ENCODE data around the gene FOXS1.

The FOXS1 gene

DNA sequence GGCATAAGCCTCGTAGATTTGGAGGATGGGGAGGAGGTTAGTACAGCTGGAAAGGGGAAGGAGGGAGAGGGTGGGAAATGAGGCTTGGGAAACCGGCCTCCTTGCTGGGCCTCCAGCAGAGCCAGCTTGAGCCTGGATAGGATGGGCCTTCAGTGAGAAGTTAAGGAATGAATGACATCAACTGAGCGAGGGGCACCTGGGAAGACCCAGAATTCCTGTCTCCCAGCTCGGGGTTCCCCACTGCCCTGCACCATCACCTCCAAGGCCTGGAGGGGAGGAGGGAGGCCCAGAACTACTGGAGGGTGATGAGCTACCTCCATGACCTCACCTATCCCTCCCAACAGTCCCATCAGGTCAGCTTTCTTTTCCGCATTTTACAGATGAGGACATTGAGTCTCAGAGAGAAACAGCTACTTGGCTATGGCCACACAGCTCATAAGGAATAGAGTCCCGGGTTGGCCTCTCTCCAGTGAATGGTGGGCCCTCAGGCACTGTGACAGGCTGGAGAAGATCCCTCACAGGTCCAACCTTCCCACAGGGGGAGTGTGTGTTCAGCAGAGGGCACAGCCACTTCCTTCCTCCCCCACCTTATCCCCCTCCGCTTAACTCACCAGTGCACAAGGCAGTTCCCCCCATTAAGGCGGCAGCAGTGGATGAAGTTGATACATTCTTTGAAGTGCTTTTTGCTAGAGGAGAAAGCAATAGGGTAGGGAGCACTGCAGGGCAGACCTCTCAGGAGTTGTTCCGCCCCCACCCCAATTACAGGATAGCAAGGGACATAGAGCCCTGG is 18.1 kb upstream of the FOXS1 start:
- H3K27me3 Mint-ChIP-seq (ENCODE audit: low read depth): peaks cover 9% of the 10 kb centered on the region
- H3K9me3 Mint-ChIP-seq: no peaks in the 10 kb centered on the region
- H3K27ac Mint-ChIP-seq: no peak overlapping the region
- H3K4me3 Mint-ChIP-seq: peak overlapping the region; percentile 52 to 85 (median 57)
- H3K36me3 Mint-ChIP-seq (ENCODE audit: low read depth): peaks cover 4% of the 10 kb centered on the region
- TF ChIP-seq, protein P1, sequence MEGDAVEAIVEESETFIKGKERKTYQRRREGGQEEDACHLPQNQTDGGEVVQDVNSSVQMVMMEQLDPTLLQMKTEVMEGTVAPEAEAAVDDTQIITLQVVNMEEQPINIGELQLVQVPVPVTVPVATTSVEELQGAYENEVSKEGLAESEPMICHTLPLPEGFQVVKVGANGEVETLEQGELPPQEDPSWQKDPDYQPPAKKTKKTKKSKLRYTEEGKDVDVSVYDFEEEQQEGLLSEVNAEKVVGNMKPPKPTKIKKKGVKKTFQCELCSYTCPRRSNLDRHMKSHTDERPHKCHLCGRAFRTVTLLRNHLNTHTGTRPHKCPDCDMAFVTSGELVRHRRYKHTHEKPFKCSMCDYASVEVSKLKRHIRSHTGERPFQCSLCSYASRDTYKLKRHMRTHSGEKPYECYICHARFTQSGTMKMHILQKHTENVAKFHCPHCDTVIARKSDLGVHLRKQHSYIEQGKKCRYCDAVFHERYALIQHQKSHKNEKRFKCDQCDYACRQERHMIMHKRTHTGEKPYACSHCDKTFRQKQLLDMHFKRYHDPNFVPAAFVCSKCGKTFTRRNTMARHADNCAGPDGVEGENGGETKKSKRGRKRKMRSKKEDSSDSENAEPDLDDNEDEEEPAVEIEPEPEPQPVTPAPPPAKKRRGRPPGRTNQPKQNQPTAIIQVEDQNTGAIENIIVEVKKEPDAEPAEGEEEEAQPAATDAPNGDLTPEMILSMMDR (IDR thresholded peaks at IDR 0.05; ENCODE audit: unreplicated experiment in 3 of 3): no peak
- peaks cover 9% of the 10 kb centered on the region for H3K4me1 Mint-ChIP-seq

DNA sequence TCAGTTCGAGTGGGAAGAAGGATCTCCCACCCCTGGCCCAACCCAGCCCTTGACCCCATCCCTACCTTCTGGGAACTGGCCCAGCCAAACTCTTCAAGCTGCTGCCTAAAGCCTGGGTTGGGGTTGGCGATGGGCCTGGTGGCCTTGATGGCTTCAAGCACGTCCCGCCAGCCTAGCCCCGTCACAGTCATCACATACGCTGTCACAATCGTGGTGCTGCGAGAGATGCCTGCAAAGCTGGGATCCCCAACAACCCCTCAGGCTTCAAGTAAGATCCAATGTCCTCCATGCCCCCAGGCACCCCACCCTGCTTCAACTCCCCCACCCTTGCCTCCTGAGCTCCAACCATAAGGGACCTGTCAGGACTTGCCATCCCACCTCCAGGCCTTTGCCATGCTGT is 17.1 kb upstream of the FOXS1 start:
- Mint-ChIP-seq H3K27me3 (ENCODE audit: low read depth) (peaks cover 9% of the 10 kb centered on the region), H3K9me3 (no peaks in the 10 kb centered on the region), H3K27ac (no peak overlapping the region), H3K4me3 (peak overlapping the region; percentile 52 to 85 (median 57)), H3K4me1 (peaks cover 12% of the 10 kb centered on the region), H3K36me3 (ENCODE audit: low read depth) (peaks cover 4% of the 10 kb centered on the region)
- TF ChIP-seq, protein P1 (IDR thresholded peaks at IDR 0.05; ENCODE audit: unreplicated experiment in 3 of 3): no peak

DNA sequence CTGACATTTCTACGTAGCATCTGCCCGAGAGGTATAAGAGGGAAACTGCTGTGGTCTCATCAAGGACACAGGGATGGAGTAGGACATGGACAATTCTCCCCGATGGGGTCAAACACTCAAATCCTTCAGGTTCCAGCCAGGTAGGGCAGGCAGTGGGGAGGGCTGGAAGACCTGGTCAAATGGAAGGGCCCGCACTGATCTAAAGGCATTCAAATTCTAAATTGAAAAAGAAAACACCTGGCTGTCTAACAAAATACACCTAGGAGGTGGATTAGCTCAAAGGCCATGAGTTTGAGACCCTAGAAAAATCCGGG is 16.7 kb upstream of the FOXS1 start:
- Mint-ChIP-seq H3K9me3 (no peaks in the 10 kb centered on the region), H3K27me3 (ENCODE audit: low read depth) (peaks cover 9% of the 10 kb centered on the region), H3K4me1 (peaks cover 15% of the 10 kb centered on the region), H3K4me3 (peak overlapping the region; percentile 84 to 89 (median 85)), H3K27ac (peak overlapping the region; percentile 41 to 82 (median 62)), H3K36me3 (ENCODE audit: low read depth) (peaks cover 2% of the 10 kb centered on the region)
- TF ChIP-seq, protein P1 (IDR thresholded peaks at IDR 0.05; ENCODE audit: unreplicated experiment in 3 of 3): no peak

DNA sequence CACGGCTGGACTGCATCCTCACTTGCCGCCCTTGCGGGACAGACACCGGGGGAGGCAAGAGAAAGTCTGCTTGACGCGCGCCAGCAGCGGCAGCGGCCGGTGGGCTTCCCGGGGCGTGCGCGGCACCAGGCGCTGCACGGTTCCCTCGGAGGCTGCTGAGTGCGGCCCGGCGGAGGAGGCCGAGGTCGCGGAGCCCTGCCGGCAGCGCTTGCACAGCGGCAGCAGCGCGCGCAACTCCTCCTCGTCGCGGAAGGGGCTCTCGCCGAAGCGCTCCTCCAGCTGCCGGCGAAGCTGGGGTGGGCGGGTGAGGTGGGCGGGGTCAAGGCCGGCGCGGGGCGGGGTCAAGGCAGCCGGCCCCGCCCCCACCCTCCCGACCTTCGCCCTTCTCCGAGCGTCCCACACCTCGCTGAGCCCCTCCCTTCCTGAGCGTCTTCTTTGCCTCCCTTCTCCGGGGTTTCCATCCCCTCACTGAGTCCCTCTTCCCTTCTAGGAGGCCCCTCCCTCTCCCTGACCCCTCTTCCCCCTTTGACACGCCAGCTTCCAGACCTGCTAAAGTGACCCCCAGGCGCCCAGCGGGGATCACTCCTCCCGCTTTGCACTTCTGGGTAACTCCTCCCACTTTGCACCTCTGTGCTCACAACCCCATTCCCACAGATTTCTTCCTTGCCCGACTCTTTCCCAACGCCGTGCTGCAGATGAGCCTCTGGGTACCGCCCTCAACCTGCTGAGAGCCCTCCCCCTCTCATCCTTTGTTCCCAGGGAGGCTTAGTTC is 16.2 kb upstream of the FOXS1 start:
- Mint-ChIP-seq H3K36me3 (ENCODE audit: low read depth) (no peaks in the 10 kb centered on the region), H3K27ac (peak overlapping the region; percentile 41 to 82 (median 62)), H3K4me1 (peaks cover 15% of the 10 kb centered on the region), H3K4me3 (peak overlapping the region; percentile 84 to 89 (median 85)), H3K27me3 (ENCODE audit: low read depth) (peaks cover 9% of the 10 kb centered on the region), H3K9me3 (no peaks in the 10 kb centered on the region)
- TF ChIP-seq, protein P1 (IDR thresholded peaks at IDR 0.05; ENCODE audit: unreplicated experiment in 3 of 3): no peak

DNA sequence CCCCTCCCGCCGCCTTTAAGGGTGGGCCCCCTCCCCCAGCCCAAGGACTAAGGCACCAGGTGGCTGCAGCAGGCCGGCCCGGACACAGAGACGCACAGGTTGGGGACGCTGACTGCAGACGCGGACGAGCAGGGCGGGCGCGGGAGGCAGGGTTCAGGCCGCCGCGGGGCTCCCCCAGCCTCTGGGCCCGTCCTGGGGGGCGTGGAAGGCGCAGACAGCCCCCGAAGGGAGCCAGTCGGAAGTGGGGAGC is 15.7 kb upstream of the FOXS1 start:
- no peaks in the 10 kb centered on the region for H3K36me3 Mint-ChIP-seq (ENCODE audit: low read depth)
- peak overlapping the region; percentile 74 to 89 (median 82) for H3K4me3 Mint-ChIP-seq

More for the DNA sequence above, 15.7 kb upstream of the FOXS1 start:
- Mint-ChIP-seq H3K27ac (no peak overlapping the region), H3K4me1 (peaks cover 15% of the 10 kb centered on the region), H3K9me3 (no peaks in the 10 kb centered on the region), H3K27me3 (ENCODE audit: low read depth) (peaks cover 9% of the 10 kb centered on the region)
- TF ChIP-seq, protein P1 (IDR thresholded peaks at IDR 0.05; ENCODE audit: unreplicated experiment in 3 of 3): no peak
